HG03442 (cell line): ENCODE results near the gene CALR.
"Not testable (repeated sequence)": the region's sequence is repeated elsewhere in the genome, so short reads cannot be mapped to it uniquely, and the experiment has no call there.

Experiments used
- ATAC-seq: cut with Tn5 transposase; IDR thresholded peaks from one replicate; pipeline ENCODE4 v1.9.1; 2021; ENCODE audit warnings: mild to moderate bottlenecking, moderate library complexity; ENCODE audit not compliant: unreplicated experiment

The CALR gene

DNA sequence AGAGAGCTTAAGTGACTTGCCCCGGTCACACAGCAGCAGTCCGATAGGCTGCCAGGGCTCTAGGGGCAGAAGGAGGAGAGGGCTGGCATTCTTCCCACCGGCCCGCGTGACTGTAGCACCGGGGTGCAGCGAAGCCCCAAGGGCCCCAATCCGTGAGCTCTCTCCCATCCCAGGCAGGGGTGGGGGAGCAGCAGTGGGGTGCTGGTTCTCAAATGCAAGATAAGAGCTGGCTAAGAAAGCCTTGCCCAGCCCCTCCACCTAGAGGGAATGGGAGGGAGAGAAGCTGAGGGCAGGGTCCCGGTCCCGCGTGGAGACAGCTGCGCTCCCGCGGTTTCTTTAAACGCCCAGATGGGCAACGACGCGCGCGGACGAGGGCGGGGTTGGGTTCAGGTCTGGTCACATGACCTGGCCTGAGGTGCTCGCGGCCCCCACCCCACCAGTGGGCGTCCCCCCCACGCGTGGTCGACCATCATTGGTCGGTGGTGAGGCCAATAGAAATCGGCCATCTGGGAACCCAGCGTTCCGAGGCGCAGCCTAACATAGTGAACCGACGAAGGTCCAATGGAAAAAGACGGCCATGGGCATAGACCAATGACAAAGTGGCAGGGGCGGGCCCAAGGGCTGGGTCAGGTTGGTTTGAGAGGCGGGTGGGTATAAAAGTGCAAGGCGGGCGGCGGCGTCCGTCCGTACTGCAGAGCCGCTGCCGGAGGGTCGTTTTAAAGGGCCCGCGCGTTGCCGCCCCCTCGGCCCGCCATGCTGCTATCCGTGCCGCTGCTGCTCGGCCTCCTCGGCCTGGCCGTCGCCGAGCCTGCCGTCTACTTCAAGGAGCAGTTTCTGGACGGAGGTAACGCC lies at the start of gene CALR:
Gene CALR, plus strand, starts transcription at position 683 of the 852 bp plus-strand sequence. Its CDS starts 71 bp downstream, at position 754.
- ATAC-seq = peak; percentile 87

DNA sequence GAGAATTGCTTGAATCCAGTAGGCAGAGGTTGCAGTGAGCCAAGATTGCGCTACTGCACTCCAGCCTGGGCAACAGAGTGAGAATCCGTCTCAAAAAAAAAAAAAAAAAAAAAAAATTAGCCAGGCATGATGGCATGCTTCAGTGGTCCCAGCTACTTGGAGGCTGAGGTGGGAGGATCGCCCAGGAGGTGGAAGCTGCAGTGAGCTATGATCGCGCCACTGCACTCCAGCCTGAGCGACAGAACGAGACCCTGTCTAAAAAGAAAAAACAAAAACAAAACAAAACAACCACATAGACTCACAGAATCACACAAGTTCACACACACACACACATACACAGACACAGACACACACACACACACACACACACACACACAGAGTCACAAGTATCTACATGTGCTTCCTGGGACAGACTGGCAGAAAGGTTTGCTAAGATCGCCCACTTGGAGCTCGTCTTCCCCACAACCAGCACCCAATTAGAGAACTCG lies 48.1 kb upstream of the CALR start:
- ATAC-seq = not testable (repeated sequence)

DNA sequence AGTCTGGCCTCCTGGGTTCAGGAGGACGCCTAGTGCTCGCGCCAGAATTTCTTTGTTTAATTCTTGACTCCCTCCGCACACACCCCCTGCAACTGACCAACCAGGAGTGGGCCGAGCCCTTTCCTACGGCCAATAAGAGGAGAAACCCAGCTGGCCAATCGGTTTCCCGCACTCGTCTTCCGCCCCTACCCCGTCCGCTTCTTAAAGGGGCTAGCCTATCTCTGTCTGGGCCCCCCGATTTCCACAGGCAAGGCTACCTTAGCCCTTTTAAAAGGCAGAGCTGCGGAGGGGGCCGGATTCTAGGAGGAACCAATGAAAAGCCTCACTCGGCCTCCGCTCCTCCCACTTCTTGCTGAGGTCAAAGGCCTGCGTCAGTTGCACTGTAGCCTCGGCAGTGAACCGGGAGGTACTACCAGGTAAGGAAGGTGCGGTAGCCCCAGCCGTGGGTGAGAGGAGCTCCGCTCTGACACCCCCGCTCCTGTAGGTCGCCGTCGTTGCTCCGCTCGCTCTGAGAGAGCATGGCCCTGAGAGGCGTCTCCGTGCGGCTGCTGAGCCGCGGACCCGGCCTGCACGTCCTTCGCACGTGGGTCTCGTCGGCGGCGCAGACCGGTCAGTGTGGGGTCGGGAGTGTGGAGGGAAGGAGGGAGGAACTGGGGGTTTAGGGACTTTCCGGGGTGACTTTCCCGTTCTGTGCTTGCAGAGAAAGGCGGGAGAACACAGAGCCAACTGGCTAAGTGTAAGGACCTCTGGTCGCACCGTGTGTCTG lies 47.4 kb upstream of the CALR start, which contains the start of gene GCDH:
Gene GCDH, plus strand, starts transcription at position 374 of the 766 bp plus-strand sequence. Its CDS starts 145 bp downstream, at position 519.
- ATAC-seq = peak; percentile 90

DNA sequence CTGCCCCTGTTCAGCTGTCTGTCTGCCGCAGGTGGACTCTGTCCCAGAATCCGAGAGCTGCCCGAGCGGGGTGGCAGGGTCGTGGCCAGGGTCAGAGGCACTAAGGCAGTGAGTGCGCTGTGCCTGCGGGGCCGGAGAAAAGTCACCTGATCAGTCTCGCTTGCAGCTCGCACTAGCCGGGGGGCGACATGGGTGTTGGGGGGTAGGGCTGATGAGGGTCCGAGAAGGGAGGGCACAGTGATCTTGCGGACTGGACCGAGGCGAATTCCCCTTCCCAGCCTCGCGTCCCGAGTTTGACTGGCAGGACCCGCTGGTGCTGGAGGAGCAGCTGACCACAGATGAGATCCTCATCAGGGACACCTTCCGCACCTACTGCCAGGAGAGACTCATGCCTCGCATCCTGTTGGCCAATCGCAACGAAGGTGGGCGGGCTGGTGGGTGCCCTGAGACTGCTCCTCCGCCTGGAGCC lies 46.8 kb upstream of the CALR start:
- no peak for ATAC-seq

DNA sequence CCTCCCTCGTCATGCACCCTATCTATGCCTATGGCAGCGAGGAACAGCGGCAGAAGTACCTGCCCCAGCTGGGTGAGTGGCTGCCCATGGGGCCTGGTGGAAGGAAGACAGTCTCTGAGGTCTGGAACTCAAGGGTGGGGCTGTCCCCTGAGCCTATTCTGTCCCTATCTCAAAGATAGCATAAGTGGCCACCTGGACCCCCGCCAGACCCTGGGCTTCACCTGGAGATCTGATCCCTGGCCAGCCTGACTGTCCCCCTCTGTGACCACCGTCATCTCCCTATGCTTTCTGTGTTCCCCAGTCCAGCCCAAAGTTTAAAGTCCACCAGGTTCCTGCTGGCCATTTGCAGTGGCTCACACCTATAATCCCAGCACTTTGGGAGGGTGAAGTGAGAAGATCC lies 44.8 kb upstream of the CALR start:
- ATAC-seq = no peak

DNA sequence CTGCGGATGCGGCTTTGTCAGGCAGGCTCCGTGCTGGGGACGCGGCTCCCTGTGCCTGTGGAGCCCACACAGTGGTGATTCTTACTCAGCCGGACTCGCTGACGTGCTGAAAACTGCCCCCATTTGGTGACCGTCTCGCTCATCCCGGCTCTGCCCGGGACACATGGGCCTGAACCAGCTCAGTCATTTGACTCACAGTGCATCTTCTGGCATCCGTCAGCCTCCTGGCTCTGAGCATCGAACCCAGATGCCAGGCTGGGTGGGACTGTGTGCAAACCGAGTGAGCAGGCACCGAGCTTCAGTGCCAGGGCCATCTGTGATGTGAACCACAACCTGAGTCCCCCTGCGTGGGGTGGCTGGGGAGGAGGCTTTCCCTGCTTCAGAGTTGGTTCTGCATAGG lies 41.9 kb upstream of the CALR start:
- ATAC-seq = no peak

DNA sequence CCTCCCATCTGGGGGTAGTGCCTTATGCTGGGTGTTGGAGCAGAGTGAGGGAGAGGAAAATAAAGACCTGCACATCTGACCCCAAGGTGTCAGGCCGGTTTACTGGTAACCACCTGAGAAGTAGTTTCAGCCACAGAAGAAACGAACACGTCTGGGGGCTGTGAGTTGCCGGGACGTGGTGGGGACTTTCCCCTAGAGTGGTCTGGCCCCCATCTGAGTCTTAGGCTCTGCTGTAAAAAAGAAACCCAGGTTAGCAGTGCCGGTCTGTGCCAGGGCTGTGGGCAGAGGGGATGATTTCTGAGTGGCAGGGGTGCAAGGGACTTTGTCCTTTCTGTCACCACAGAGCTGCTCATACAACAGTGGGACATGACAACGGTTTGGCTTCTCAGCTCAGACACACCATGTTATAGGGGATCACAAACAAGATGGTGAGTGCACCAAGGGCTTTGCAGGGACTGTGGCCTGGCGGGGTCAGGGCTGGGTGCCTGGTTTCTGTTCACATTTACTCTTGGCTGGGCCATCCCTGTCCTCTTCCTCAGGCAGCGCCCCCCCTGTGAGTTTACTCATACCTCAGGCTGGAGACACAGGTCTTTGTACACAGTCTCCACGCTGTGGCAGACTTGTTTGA lies 38.4 kb upstream of the CALR start:
- peak; percentile 73 for ATAC-seq

DNA sequence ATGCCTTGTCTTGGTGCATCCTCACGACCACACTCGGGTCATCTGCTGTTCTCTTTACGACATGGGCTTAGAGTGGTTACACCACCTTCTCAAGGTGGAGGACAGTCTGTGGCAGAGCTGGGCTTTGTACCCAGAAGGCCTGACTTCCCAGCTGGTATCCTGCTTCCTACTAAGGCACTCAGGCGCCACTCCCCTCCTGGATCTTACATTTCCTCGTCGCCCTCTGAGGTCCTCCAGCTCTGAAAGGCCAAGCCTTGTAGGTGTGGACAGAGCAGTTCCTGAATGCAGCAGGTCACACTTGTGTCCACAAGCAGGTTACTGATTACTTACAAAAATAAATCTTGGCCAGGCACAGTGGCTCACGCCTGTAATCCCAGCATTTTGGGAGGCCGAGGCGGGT lies 31.2 kb upstream of the CALR start:
- ATAC-seq = no peak

DNA sequence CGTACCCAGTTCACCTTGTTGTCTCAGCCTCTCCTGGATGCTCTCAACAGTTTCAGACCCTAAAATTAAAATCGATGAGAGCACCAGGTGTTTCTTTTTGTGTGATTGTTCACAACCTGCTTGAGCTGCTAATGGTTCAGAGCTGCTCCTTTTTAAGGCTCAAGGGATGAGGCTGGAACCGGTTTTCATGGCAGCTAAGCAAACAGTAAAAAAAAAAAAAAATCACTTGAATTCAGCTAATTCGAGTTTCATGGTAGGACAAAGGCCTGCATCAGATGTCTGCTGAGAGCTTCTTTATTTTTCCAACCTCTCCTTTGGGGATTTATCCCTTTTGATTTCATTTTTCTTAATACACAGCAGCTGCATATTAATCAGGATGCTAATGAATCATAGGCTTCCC lies 25.8 kb upstream of the CALR start:
- no peak for ATAC-seq

DNA sequence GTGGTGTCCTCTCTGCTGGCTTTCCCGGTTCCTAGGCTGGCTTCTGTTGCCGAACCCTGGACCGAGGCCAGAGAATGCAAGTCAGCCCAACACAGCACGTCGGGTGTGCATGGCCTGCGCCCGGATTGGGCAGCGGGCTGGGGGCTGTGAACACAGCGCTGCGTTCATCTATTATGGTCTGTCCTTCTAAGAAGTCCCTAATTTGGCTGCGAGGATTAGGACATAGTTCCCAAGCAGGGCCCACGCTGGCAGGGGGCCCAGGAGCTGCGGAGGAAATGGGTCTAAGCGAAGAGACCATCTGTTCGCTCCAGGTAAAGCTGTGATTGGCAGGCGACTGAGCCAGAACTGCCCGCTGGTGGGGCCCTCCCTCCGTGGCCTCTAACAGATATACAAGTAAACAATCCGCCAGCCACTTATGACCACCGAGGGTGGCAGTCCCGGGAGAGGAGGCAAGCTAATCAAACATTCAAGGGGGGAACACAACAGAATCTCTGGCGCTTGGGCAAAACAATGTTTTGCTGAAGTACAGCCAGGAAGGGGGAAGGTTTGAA lies 25.3 kb upstream of the CALR start:
- ATAC-seq = no peak

DNA sequence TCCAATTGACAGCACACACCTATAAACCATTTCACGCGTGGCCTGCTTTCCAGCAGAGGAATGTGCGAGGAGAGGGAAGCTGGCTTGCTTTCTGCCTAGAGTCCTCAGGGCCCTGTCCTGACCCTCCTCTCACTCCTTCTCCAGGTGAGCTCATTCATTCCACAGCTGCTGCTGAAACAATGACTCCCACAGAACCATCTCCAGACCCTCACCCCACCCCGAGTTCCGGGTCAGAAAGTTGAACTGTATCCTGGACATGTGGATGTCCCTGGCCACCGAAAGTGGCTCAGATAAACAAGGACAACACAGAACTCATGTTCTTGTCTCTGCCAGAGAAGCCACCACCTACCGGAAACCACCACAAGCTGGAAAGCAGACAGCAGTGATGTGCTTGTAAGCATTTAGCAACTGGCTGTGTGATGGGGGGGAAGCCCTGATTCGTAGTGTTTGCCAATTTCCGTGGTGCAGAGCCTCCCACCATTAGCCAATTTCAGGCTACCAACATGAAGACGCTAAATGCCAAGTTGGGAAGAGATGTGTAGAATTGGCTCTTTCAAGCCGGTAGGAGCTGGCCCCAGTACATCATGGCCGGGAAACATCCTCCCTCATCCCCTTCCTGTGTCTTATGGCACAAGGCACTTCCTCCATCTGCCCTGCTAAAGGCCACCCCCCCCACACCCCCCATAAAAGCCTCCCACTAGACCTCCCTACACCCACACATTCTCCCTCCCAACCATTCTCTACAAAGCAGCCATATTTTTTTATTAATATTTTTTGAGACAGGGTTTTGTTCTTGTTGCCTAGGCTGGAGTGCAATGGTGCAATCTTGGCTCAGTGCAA lies 24.3 kb upstream of the CALR start:
- no peak for ATAC-seq

DNA sequence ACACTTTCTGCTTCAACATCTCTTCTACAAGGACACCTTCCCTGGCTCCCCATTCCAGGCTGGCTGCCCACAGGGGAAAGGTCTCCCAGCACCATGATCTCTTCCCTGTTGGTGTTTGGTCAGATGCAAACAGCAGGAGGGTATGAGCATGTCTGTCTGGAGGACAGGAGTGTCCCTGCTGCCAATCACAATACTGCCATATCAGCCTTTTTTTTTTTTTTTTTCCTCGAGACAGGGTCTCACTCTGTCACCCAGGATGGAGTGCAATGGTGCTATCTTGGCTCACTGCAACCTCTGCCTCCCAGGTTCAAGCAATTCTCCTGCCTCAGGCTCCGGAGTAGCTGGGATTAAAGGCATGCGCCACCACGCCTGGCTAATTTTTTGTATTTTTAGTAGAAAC lies 22.5 kb upstream of the CALR start:
- ATAC-seq = not testable (repeated sequence)

DNA sequence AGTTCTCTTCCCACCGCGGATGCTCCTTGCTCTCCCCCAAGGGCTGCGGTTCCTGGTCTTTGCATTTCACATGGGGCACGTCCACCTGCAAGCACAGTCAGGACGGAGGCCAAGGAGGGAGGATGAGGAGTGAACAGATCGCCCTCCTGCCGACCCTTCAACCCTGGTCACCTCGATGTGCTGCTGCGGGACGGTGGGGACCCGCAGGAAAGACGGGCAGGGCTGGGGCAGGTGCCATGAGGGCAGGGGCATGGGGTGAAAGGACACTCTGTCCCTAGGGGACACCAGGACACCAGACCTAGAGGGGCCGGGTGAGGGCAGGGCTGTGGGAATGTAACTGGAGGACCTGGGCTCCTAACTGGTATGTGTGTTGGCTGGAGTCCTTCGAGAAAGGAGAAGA lies 20.2 kb upstream of the CALR start:
- no peak for ATAC-seq

DNA sequence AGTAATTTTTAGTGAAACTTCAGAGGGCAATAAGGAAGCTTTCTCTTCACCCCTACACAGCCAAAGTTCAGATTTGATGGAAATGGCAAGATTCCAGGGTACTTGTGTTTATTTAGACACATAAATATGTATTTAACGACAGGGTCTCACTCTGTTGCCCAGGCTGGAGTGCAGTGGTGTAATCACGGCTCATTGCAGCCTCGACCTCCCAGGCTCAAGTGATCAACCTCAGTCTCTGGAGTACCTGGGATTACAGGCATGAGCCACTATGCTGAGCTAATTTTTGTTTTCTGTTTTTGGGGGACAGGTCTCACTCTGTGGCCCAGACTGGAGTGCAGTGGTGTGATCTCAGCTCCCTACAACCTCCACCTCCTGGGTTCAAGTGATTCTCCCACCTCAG lies 17.4 kb upstream of the CALR start:
- ATAC-seq = no peak

DNA sequence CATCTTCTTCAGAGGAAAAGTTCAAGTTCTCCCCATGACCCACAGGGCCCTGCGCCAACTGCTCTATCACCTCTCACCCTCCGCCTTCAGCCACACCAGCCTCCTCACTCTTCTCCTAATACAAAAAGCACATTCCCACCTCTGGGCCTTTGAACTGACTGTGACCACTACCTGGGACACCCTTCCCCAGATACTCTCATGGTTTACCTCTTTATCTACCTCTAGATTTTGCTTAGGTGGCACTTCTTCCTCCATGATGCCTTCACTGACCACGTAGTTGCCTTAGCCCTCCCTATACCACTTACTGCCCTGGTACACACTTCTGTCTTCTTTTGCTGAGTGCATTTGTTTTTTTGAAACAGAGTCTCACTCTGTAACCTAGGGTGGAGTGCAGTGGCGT lies 15.4 kb upstream of the CALR start:
- no peak for ATAC-seq

DNA sequence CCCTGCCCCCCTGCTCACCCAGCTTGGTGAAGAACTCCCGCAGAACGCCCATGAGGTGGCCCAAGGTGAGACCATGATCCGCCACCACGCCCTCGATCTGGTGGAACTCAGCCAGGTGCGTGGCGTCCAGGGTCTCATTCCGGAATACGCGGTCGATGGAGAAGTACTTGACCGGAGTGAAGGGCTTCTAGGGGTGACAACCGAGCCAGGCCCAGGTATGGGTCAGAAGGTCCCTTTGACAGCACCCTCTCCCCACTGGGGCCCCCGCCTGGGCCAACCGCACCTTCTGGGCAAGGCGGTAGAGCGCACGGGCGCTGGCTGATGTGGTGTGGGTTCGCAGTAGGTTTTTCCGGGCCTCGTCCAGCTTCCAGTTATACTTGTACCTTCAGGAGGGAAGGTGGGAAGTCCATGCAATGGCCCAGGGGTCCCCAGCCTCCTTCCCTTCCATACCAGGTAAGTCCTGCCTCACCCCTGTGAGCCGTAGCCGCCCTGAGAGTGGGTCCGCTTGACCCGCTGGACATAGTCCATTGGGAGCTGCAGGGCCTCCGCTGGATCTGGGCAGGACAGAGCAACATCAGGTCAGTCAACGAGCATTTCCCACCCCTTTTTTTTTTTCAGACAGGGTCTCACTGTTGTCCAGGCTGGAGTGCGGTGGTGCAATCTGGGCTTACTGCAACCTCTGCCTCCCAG lies 13.6 kb upstream of the CALR start:
- no peak for ATAC-seq

DNA sequence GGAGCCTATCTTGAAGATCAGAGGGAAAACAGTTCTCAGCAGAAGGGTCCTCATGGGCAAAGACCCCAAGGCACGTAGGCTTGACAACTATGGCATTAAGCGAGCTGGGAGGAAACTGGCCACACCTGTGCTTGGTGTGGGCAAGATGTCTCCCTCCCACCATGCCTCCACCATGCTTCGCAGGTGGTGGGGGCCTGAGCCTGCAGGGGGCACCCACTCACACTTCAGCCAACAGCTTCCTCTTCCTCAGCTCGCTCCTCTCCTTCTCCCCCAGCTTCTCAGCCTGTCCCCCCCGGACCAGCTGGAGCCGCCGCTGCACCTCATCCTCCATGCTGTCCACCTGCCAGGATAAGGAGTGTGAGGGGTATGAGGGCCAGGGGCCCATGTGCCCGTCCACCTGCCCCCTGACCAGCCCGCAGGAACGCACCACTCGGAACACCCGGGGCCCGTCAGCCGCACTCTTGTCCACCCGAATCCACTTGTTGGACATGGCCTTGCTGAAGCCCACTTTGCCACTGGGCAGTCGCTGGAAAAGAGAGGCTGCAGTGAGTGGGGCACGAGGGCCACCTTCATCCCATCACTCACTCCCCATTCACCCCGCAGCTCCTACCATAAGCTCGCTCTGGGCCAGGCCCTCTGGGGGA lies 8.3 kb upstream of the CALR start:
- ATAC-seq = no peak

DNA sequence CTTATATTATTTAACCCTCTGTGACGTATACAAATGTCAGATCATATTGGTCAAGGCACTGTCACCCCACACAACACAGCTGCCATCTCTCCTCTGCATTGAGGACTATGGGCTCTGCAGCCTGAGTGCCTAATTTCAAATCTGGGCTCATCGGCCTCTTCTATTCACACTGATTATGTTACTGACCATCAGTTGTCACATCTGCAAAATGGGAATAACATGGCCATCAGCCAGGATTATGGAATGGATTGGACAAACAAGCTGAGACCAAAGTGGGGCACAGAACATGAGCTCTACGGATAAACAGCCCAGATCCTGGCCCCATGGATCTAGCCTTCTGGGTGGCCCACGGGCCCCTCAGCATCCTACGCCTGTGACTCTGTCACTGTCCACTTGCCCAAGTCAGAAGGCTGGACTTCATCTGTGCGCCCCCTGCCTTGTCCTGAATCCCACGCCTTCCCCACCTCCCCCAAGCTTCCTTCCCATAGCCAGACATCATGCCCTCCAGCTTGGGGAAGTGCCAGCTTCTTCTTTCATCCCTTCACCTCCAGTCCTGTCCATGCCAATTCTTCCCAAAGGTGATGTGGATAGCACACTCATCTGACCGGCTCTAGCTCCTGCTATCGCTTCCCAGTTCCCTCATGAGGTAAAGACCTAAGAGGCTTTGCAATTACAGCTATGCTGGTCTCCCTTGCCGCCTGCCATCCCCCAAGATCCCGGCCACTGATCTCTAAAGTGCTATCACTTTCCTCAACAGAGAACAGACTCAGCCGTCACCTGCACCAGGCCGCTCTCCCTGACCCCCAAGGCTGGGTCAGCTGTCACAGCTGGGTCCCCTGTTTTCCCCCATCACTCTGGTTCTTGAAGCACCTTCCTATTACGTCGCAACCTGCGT lies 5.8 kb upstream of the CALR start:
- ATAC-seq = no peak
